OCI-LY7 (cell line): ENCODE measurements around the gene NPEPPS.

Source experiments
- EZH2phosphoT487 ChIP-seq: fragments of 200-600 bp; sonication (generic); IDR thresholded peaks from 2 replicates; pipeline ENCODE4 v1.6.1; 2018; ENCODE audit warnings: low read depth, borderline replicate concordance, mild to moderate bottlenecking, mixed run types, antibody characterized with exemption, low read length, moderate library complexity, mixed read lengths
- TF ChIP-seq, protein P1 (sequence below): fragments of 200-600 bp; sonication (generic); conservative IDR thresholded peaks from 2 replicates; pipeline ENCODE4 v1.5.1; 2014; ENCODE audit warnings: mild to moderate bottlenecking, antibody characterized with exemption, low read length, moderate library complexity, mixed read lengths

DNA sequence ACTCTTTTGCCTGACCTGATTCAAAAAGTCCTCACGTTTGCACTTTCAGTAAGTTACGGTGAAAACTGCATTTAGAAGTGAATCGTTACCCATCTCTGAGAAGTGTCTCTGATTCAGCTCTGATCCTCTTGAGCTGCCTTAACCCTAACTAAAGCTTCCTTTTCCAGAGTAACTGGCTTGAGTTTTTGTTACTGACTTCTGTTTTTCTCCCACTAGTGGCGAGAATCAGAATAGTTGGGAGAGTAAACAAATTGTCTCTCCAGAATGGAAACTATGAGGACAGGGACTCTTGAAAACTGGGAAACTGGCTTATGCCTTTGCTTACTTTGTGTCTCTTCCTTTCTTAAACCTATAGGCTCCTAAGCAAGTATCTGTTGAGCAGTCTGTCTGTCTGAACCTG lies 87.5 kb downstream of the NPEPPS start:
- TF ChIP-seq, protein P1, sequence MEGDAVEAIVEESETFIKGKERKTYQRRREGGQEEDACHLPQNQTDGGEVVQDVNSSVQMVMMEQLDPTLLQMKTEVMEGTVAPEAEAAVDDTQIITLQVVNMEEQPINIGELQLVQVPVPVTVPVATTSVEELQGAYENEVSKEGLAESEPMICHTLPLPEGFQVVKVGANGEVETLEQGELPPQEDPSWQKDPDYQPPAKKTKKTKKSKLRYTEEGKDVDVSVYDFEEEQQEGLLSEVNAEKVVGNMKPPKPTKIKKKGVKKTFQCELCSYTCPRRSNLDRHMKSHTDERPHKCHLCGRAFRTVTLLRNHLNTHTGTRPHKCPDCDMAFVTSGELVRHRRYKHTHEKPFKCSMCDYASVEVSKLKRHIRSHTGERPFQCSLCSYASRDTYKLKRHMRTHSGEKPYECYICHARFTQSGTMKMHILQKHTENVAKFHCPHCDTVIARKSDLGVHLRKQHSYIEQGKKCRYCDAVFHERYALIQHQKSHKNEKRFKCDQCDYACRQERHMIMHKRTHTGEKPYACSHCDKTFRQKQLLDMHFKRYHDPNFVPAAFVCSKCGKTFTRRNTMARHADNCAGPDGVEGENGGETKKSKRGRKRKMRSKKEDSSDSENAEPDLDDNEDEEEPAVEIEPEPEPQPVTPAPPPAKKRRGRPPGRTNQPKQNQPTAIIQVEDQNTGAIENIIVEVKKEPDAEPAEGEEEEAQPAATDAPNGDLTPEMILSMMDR, result peak; percentile 54
- TF ChIP-seq EZH2phosphoT487, result no peak
